Measurements from ENCODE around the gene STARD5.

DNA sequence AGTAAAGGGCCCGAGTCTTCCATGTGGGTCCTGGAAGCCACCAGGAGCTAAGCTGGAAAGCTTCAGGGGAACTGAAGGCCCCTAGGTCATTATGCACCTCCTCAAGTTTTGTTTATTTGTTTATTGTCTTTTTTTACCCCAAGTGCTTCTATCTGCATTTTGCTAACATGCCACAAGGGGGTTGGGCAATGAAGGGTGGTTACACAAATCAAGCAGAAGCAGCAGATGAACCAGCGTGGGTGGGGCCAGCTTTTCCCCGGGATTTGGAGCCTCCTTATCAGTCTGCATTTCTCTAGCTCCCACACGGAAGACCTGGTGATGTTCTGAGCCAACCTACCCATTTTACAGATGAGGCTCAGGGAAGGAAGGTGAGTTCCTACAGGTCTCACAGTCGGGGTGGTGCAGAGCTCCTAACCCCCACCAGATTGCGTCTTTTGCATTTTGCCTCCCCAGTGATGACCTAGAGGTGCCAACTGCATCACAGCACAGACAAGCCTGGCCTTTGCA is 33.3 kb upstream of the STARD5 start:
- TF ChIP-seq, protein P1, sequence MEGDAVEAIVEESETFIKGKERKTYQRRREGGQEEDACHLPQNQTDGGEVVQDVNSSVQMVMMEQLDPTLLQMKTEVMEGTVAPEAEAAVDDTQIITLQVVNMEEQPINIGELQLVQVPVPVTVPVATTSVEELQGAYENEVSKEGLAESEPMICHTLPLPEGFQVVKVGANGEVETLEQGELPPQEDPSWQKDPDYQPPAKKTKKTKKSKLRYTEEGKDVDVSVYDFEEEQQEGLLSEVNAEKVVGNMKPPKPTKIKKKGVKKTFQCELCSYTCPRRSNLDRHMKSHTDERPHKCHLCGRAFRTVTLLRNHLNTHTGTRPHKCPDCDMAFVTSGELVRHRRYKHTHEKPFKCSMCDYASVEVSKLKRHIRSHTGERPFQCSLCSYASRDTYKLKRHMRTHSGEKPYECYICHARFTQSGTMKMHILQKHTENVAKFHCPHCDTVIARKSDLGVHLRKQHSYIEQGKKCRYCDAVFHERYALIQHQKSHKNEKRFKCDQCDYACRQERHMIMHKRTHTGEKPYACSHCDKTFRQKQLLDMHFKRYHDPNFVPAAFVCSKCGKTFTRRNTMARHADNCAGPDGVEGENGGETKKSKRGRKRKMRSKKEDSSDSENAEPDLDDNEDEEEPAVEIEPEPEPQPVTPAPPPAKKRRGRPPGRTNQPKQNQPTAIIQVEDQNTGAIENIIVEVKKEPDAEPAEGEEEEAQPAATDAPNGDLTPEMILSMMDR (conservative IDR thresholded peaks at IDR 0.05) = peak; percentile 4; the same call in 1 of the 2 replicates
- no peak for TF ChIP-seq ZFX (IDR thresholded peaks at IDR 0.05)

All from C4-2B (cell line).